Muscle of leg (tissue), 11 donors: Measurements from ENCODE around the gene RHBDD1. TPM values are rescaled to one million over a fixed set of nuclear protein-coding genes. Genes with fewer than 3 reads are reported as not detected.
A peak's percentile ranks its signal among the peaks of the same experiment; 100 is the strongest.

ENCODE experiments used
- DNase-seq: peaks from one replicate; pipeline ENCODE4 v3.0.0; 2013
- H3K27ac ChIP-seq: one replicate; pipeline ENCODE4 v1.5.1; 2013; ENCODE audit warnings: mild to moderate bottlenecking, low read length, control low read depth
- H3K27me3 ChIP-seq: one replicate; pipeline ENCODE4 v1.6.1; 2013; ENCODE audit warnings: low read length; ENCODE audit not compliant: control insufficient read depth, insufficient read depth
- H3K36me3 ChIP-seq: one replicate; pipeline ENCODE4 v1.6.1; 2013; ENCODE audit warnings: low read length; ENCODE audit not compliant: control insufficient read depth, insufficient read depth
- H3K4me1 ChIP-seq: one replicate; pipeline ENCODE4 v1.6.1; 2013; ENCODE audit warnings: low read length; ENCODE audit not compliant: control insufficient read depth, insufficient read depth
- H3K4me3 ChIP-seq: one replicate; pipeline ENCODE4 v1.5.1; 2013; ENCODE audit warnings: low read length, control low read depth
- H3K9me3 ChIP-seq: replicated peaks from 2 replicates; pipeline ENCODE4 v1.6.1; 2013; ENCODE audit warnings: low read depth, low read length; ENCODE audit not compliant: control insufficient read depth
- WGBS: methylation state at CpG from one replicate; pipeline ENCODE4 v1.1.5; 2013; ENCODE audit warnings: missing lambda C conversion rate; ENCODE audit not compliant: insufficient coverage; 5-methylcytosine and 5-hydroxymethylcytosine counted together
- polyA plus RNA-seq, 8 donors: library from polyadenylated mRNA; unstranded; fragments of 120-200 nt; gene quantifications; one replicate each; pipeline versions ENCODE4 v1.2.1 to v1.2.3, GENCODE V29; 2013; ENCODE audit warnings: inconsistent platforms in 1 of 8, low replicate concordance in 1 of 8; ENCODE audit not compliant: insufficient read length in 8 of 8, insufficient read depth in 1 of 8
- total RNA-seq: library from RNA; stranded (reverse); fragments of 120-200 nt; gene quantifications from one replicate; pipeline ENCODE4 v1.2.4, GENCODE V29; 2013

RHBDD1 gene
- total and polyA plus RNA-seq, 9 donors, result 9.3 to 27.6 (median 15.2) TPM

DNA sequence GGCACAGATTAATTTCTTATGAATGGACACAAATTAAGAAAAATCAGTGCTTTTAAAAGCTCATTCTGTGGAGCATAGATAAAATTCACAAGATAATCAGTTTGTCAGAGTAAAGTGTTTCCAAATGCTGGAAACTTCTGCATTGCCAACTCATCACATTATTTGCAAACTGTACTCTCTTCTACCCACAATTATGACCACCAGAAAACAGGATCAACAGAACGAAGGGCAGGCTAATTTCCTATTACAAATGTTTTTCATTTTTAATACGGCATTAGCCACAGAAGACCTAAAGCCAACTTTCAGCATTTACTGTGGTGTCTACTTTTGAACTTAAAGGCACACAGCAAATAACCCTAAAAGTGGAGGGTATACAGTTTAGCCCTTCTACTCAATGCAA is 42.2 kb upstream of the RHBDD1 start:
- 50% methylated on average over 1 of the region's 2 CpGs for WGBS
- H3K4me1 ChIP-seq, result peaks cover 54% of the 10 kb centered on the region
- peak overlapping the region; percentile 77 for H3K27ac ChIP-seq

DNA sequence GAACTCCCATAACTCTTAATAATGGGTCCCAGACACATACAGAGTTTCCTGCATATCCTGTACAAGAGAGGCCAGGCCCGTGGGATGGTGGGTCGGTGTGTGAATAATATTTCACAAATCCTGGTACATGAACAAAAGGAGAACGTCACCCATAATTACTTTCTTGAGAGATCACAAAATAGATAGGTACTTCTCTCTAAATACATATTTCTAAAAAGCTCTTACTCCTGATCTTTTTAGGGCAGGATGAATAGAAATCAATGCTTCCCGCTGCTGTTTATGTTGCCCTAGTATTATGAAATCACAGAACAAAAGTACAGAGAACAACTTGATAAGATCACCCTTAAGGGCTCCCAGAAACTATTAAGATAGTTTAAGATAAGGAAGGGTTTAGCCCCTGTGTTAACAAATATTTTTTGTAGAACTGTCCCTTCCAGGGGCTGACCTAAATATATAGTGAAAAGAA is 41.6 kb upstream of the RHBDD1 start:
- Histone ChIP-seq H3K36me3 (peaks cover 31% of the 10 kb centered on the region), H3K27me3 (peaks cover 9% of the 10 kb centered on the region), H3K9me3 (no peaks in the 10 kb centered on the region), H3K4me3 (peak overlapping the region; percentile 29), H3K4me1 (peaks cover 54% of the 10 kb centered on the region), H3K27ac (peak overlapping the region; percentile 77)
- no CpG with 5 or more reads among the region's 4 CpGs for WGBS
- DNase-seq, result peak; percentile 56

More for the DNA sequence above, 42.2 kb upstream of the RHBDD1 start:
- peaks cover 5% of the 10 kb centered on the region for H3K27me3 ChIP-seq
- DNase-seq, result peak; percentile 52
- H3K4me3 ChIP-seq, result peak overlapping the region; percentile 29
- no peaks in the 10 kb centered on the region for H3K9me3 ChIP-seq
- H3K36me3 ChIP-seq, result peaks cover 31% of the 10 kb centered on the region

DNA sequence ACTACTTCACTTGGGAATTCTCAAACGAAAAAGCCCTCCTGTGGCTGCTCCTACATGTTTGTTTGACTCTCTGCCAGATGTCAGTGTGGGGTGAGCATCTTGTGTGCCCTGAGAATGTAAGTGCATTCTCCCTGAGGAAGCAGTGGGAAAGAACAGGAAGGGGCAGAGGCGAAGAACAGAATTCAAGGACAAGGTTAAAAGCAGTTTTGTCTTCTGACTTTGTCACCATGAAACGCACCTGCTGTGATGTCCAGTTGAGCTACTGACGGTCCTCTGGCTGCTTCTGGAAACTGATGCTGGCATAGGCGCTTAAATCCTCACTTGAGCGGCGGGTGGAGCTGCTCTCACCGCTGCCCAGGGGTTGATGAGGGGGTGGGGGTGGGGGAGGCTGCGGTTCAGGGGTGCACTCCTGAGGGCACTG is 41.1 kb upstream of the RHBDD1 start:
- DNase-seq, result peak; percentile 69
- H3K27me3 ChIP-seq, result peaks cover 9% of the 10 kb centered on the region
- peak overlapping the region; percentile 29 for H3K4me3 ChIP-seq
- H3K4me1 ChIP-seq, result peaks cover 51% of the 10 kb centered on the region
- H3K9me3 ChIP-seq, result no peaks in the 10 kb centered on the region
- 12% methylated on average over 5 of the region's 9 CpGs for WGBS
- H3K27ac ChIP-seq, result peak overlapping the region; percentile 77
- H3K36me3 ChIP-seq, result peaks cover 30% of the 10 kb centered on the region

DNA sequence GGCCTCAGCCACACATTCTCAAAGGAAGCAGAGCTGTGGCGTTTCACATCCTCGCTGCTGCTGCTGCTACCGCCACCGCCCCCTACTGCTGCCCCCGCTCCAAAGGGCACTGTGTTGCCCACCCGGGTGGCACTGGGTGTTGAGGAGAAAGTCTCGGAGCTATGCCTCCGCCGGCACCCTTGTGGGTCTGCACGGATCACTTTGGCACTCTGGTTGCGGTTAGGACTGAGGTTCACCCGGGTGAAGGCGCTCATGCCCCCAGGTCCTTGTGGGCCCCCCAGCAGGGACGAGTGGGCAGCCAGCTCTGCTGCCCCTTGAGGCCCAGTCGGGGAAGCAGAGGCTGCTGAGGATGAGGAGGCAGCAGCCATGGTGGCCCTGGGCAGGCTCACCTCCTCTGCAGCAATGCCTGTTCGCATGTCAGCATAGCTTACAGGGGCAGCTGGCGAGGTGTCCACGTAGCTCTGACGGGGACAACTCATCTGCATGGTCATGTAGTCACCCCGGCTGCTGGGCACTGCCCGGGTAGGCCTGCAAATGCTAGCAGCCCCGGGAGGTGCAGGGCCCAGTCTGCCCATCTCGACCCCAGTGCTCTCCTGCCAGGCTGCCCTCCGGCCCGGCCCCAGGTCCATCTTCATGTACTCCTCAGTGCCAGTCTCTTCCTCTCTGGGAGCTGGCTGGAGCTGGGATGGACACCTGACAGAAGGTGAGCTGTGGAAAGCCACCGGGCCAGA is 40.4 kb upstream of the RHBDD1 start:
- Histone ChIP-seq H3K4me1 (peaks cover 54% of the 10 kb centered on the region), H3K36me3 (peaks cover 29% of the 10 kb centered on the region), H3K27ac (peak overlapping the region; percentile 77), H3K4me3 (peak overlapping the region; percentile 29), H3K9me3 (no peaks in the 10 kb centered on the region), H3K27me3 (peaks cover 14% of the 10 kb centered on the region)
- 61% methylated on average over 24 of the region's 26 CpGs for WGBS
- no peak for DNase-seq

DNA sequence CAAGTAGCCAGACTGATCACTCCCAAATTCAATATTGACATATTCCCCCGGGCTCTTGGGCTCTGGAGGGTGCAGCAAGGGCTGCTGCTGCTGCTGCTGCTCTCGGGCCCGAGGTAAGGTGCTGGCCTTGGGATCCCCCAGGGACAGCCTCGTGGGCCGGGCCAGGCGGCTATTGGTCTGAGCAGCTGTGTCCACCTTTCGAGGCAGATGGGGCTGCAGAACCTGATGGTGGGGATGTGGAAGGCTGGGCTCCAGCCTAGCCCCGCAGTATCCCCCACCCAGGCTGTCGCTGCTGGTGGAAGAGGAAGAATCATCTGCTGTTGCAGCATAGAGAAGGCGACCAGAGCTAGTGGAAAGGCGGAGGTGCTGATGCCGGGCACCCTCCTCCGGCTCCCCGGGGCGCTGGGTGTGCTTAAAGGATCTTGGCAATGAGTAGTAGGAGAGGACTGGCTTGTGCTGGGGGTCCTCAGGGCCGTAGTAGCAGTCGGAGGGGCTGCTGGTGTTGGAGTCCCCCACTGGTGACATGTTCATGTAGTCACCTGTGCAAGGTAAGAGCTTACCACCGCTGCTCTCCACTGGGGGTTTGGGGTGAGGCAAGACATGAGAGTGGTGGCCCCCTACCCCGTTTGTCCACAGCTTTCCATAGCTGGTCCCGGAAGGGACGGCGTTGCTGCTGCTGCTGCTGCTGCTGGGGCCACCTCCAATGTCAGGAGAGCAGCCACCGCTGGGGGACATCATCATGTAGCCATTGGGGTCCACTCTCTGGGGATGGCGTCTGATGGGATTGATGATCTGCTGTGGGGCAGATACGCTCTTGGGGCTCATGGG is 39.6 kb upstream of the RHBDD1 start:
- 76% methylated on average over 22 of the region's 25 CpGs for WGBS
- DNase-seq, result no peak
- H3K4me3 ChIP-seq, result peak overlapping the region; percentile 29
- H3K4me1 ChIP-seq, result peaks cover 56% of the 10 kb centered on the region
- H3K27ac ChIP-seq, result peak overlapping the region; percentile 77
- peaks cover 20% of the 10 kb centered on the region for H3K27me3 ChIP-seq
- peaks cover 29% of the 10 kb centered on the region for H3K36me3 ChIP-seq
- H3K9me3 ChIP-seq, result no peaks in the 10 kb centered on the region

DNA sequence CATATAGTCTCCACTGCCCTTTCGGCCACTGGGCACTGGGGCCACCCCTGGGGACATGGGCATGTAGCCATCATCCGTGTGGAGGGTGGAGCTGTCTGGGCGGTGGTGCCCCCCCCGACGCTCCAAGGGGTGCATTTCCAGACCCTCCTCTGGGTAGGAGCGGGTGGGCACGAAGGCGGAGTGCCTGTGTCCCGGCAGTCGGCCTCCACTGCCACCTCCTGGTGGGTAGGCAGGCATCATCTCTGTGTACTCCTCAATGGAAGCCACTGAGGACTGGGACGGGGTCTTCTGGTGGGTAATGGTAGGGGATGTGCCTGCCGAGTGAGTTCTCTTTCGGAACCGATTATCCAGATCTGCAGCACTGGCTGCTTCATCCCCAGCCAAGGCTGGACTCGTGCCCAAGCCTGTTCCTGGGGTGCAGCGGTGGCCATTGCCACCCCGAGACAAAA is 39.0 kb upstream of the RHBDD1 start:
- H3K4me1 ChIP-seq, result peaks cover 57% of the 10 kb centered on the region
- peaks cover 24% of the 10 kb centered on the region for H3K27me3 ChIP-seq
- DNase-seq, result peak; percentile 45
- H3K4me3 ChIP-seq, result peak overlapping the region; percentile 63
- H3K27ac ChIP-seq, result peak overlapping the region; percentile 59
- H3K9me3 ChIP-seq, result no peaks in the 10 kb centered on the region
- 95% methylated on average over 14 of the region's 17 CpGs for WGBS
- H3K36me3 ChIP-seq, result peaks cover 29% of the 10 kb centered on the region

DNA sequence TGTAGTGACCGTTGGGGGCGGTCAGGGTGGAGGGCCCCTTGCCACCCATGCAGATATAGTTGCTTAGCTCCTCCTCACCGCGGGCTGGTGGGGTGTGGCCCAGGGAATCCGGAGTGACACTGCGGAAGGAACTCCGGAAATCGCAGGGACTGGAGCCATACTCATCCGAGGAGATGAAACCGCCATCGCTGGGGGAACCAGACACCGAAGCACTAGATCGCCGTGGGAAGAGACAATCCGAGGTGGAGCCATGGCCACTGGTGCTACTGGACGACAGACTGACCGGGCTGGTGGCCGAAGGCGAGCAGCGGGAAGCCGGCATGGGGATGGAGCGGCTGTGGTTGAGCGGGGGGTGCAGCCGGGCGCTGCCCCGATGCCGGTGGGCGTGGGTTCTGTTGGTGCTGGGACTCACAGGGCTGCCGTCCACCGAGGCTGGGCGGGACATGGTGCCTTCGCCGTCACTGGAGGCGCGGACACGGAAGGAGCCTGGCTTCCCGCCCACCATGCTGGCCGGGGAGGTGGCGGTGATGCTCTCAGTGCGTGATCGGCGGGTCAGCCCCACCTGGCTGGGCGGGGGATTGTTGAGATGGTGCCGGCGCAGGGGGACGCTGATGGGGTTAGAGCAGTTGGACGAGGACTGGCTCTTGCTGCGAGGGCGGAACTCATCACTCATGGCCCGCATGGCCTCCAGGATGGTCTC is 38.4 kb upstream of the RHBDD1 start:
- WGBS, result 92% methylated on average over 50 of the region's 50 CpGs
- peaks cover 24% of the 10 kb centered on the region for H3K27me3 ChIP-seq
- no peak for DNase-seq
- H3K9me3 ChIP-seq, result no peaks in the 10 kb centered on the region
- peaks cover 29% of the 10 kb centered on the region for H3K36me3 ChIP-seq
- H3K4me3 ChIP-seq, result peak overlapping the region; percentile 63
- H3K4me1 ChIP-seq, result peaks cover 53% of the 10 kb centered on the region
- peak overlapping the region; percentile 81 for H3K27ac ChIP-seq

DNA sequence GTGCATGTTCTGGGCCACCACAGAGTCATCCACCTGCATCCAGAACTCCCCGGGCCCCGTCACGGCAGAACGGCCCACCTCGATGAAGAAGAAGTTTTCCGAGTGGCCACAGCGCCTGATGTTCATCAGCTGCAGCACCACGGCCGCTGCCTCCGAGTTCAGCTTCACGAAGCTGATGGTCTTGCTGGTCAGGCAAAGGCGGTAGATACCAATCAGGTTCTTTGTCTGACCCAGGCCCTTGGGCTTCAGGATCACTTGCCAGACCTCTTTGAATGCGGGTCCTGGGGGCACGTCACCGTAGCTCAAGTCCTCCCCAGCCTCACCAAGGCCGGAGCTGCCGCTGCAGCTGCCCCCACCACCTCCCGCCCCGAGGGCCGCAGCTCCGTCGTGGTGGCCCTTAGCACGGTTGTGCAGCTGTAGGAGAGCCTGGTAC is 37.8 kb upstream of the RHBDD1 start:
- Histone ChIP-seq H3K27me3 (peaks cover 24% of the 10 kb centered on the region), H3K36me3 (peaks cover 29% of the 10 kb centered on the region), H3K4me1 (peaks cover 49% of the 10 kb centered on the region), H3K4me3 (peak overlapping the region; percentile 63), H3K9me3 (no peaks in the 10 kb centered on the region), H3K27ac (peak overlapping the region; percentile 81)
- no peak for DNase-seq
- 55% methylated on average over 23 of the region's 23 CpGs for WGBS

DNA sequence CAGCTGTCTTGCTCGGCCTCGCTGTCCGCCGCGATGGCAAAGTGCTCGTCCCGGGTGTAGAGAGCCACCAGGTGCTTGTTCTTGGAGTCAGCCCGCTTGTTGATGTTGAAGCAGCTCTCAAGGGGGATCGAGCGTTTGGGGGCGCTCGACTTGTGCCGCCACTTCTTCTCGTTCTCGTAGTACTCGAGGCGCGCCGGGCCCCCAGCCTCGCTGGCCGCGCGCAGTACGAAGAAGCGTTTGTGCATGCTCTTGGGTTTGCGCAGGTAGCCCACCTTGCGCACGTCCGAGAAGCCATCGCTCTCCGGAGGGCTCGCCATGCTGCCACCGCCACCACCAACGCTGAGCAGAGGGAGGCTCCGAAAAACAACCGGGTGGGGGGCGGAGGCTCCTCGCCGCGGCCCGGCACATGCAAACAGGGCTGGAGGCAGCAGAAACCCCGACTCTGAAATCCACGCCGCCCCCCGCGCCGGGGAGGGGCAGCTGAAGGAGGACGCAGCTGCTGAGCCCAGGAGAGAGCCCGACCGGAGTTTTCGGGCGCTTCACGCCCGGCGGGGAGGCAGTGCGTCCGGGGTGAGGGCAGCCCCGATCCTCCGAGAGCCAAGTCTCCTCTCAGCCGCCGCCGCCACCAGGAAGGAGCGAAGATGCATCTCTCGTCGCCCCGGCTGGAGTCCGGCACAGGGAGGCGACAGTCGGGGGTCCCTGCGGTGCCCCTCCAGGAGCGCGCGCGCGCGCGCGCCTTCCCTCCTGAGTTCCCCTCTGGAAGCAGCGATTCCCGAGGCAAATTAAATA is 37.2 kb upstream of the RHBDD1 start:
- peak overlapping the region; percentile 63 for H3K4me3 ChIP-seq
- H3K9me3 ChIP-seq, result no peaks in the 10 kb centered on the region
- peaks cover 24% of the 10 kb centered on the region for H3K27me3 ChIP-seq
- H3K27ac ChIP-seq, result peak overlapping the region; percentile 81
- H3K36me3 ChIP-seq, result peaks cover 29% of the 10 kb centered on the region
- H3K4me1 ChIP-seq, result peaks cover 49% of the 10 kb centered on the region
- DNase-seq, result peak; percentile 77
- WGBS, result 2% methylated on average over 77 of the region's 80 CpGs
